Astrocyte (in vitro differentiated cells and primary cell): ENCODE results near the gene TJP1. TPM values are rescaled to one million over a fixed set of nuclear protein-coding genes. Genes with fewer than 3 reads are reported as not detected.

Source experiments
- DNase-seq: peaks from one replicate; pipeline ENCODE4 v3.0.0-alpha.2; 2010; ENCODE audit warnings: low read depth
- FAIRE-seq: peaks from 2 replicates; lab custom pipeline; 2011; peaks lifted over from hg19 to GRCh38; lab: Jason Lieb, UNC
- H2AFZ ChIP-seq: 2 replicates; pipeline ENCODE4 v1.6.0; 2012; ENCODE audit warnings: low read depth, low read length, inconsistent platforms
- H3K27ac ChIP-seq: 2 replicates; pipeline ENCODE4 v1.5.1; 2011; ENCODE audit warnings: low read depth, low read length, inconsistent platforms
- H3K27me3 ChIP-seq: 2 replicates; pipeline ENCODE4 v1.6.0; 2011; ENCODE audit warnings: low read length, inconsistent platforms; ENCODE audit not compliant: insufficient read depth
- H3K36me3 ChIP-seq: 2 replicates; pipeline ENCODE4 v1.5.1; 2011; ENCODE audit warnings: low read length, inconsistent platforms; ENCODE audit not compliant: insufficient read depth
- H3K4me1 ChIP-seq: 2 replicates; pipeline ENCODE4 v1.5.1; 2011; ENCODE audit warnings: low read length, inconsistent platforms; ENCODE audit not compliant: insufficient read depth
- H3K4me2 ChIP-seq: 2 replicates; pipeline ENCODE4 v1.6.0; 2012; ENCODE audit warnings: low read length, inconsistent platforms
- H3K4me3 ChIP-seq: 2 replicates; pipeline ENCODE4 v1.5.1; 2011; ENCODE audit warnings: low read depth, mild to moderate bottlenecking, low read length, inconsistent platforms; ENCODE audit not compliant: insufficient read depth
- H3K79me2 ChIP-seq: 2 replicates; pipeline ENCODE4 v1.6.0; 2012; ENCODE audit warnings: mild to moderate bottlenecking, low read length, inconsistent platforms; ENCODE audit not compliant: insufficient read depth
- H3K9ac ChIP-seq: 2 replicates; pipeline ENCODE4 v1.6.0; 2012; ENCODE audit warnings: mild to moderate bottlenecking, low read length, inconsistent platforms
- H3K9me3 ChIP-seq: 2 replicates; pipeline ENCODE4 v1.5.1; 2012; ENCODE audit warnings: low read depth, mild to moderate bottlenecking, low read length, inconsistent platforms; ENCODE audit not compliant: insufficient read depth
- H4K20me1 ChIP-seq: 2 replicates; pipeline ENCODE4 v1.6.0; 2012; ENCODE audit warnings: low read length, inconsistent platforms; ENCODE audit not compliant: insufficient read depth
- H3K27ac Mint-ChIP-seq: one replicate; pipeline ENCODE4 v1.8.0; 2021; ENCODE audit warnings: mild to moderate bottlenecking, mixed read lengths; ENCODE audit not compliant: unreplicated experiment
- H3K27me3 Mint-ChIP-seq: one replicate; pipeline ENCODE4 v1.8.0; 2021; ENCODE audit warnings: low read depth, mixed read lengths; ENCODE audit not compliant: unreplicated experiment
- H3K36me3 Mint-ChIP-seq: one replicate; pipeline ENCODE4 v1.8.0; 2021; ENCODE audit warnings: low read depth, mixed read lengths; ENCODE audit not compliant: unreplicated experiment
- H3K4me1 Mint-ChIP-seq: one replicate; pipeline ENCODE4 v1.8.0; 2021; ENCODE audit warnings: low read depth, mixed read lengths; ENCODE audit not compliant: unreplicated experiment
- H3K4me3 Mint-ChIP-seq: one replicate; pipeline ENCODE4 v1.8.0; 2021; ENCODE audit warnings: mild to moderate bottlenecking, moderate library complexity, mixed read lengths; ENCODE audit not compliant: unreplicated experiment
- H3K9me3 Mint-ChIP-seq: one replicate; pipeline ENCODE4 v1.8.0; 2021; ENCODE audit warnings: mild to moderate bottlenecking, mixed read lengths; ENCODE audit not compliant: unreplicated experiment
- EZH2 ChIP-seq: IDR thresholded peaks from 2 replicates; pipeline ENCODE4 v1.6.1; 2012; ENCODE audit warnings: mild to moderate bottlenecking, low read length, inconsistent platforms; ENCODE audit not compliant: insufficient read depth
- total RNA-seq: library from RNA; stranded (reverse); gene quantifications from 2 replicates; pipeline ENCODE4 v1.2.1, GENCODE V29; 2021
- TF ChIP-seq, protein P1 (sequence below): IDR thresholded peaks from 2 replicates; pipeline ENCODE4 v1.5.1; 2011; ENCODE audit warnings: low read depth, mild to moderate bottlenecking, inconsistent platforms, low read length, moderate library complexity; ENCODE audit not compliant: insufficient read depth

TJP1 gene
- total RNA-seq, 1 donor from 2014 or later: 137 TPM

DNA sequence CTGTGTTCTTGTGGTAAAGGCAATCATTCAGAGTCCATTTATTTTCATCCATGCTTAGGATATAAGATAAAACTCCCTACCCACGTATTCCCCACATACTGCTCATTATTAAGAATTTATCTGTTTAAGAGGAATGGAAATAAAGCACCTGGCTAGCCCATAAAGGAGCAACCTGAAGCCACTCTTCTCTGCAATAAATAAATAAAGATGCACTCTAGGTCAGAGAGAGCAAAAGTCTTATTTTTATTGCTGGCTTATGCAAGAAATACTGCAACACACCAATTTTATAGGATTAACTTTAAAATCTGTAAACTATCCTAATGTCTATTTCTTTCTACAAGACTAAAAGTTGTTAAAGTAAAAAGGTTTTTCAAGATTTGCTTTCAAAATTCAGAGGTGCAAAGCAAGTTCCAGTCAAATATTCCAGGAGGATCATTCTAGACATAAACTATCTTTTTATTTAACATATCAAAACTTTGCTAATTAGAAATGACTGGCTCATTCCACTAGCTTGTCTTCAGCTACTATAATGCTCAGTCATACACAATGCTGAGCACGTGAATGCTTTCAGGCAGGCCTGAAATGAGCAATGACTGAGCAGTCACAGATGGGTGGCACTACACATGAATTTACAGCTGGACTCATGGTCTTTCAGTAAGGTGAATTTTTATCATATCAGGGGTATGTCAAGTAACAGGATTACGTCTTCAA lies 7.1 kb downstream of the TJP1 start:
- peaks cover 28% of the 10 kb centered on the region for H3K4me1 ChIP-seq
- TF ChIP-seq EZH2: no peak
- TF ChIP-seq, protein P1, sequence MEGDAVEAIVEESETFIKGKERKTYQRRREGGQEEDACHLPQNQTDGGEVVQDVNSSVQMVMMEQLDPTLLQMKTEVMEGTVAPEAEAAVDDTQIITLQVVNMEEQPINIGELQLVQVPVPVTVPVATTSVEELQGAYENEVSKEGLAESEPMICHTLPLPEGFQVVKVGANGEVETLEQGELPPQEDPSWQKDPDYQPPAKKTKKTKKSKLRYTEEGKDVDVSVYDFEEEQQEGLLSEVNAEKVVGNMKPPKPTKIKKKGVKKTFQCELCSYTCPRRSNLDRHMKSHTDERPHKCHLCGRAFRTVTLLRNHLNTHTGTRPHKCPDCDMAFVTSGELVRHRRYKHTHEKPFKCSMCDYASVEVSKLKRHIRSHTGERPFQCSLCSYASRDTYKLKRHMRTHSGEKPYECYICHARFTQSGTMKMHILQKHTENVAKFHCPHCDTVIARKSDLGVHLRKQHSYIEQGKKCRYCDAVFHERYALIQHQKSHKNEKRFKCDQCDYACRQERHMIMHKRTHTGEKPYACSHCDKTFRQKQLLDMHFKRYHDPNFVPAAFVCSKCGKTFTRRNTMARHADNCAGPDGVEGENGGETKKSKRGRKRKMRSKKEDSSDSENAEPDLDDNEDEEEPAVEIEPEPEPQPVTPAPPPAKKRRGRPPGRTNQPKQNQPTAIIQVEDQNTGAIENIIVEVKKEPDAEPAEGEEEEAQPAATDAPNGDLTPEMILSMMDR: no peak
- no peaks in the 10 kb centered on the region for H3K9me3 ChIP-seq
- peaks cover 99% of the 10 kb centered on the region for H4K20me1 ChIP-seq
- H3K79me2 ChIP-seq: peaks cover 100% of the 10 kb centered on the region
- H3K27me3 Mint-ChIP-seq: no peaks in the 10 kb centered on the region
- peaks cover 59% of the 10 kb centered on the region for H3K4me1 Mint-ChIP-seq
- no peaks in the 10 kb centered on the region for H3K36me3 ChIP-seq
- H3K27me3 ChIP-seq: no peaks in the 10 kb centered on the region
- H3K9me3 Mint-ChIP-seq: no peaks in the 10 kb centered on the region
- H3K4me2 ChIP-seq: peak overlapping the region; percentile 33
- no peak overlapping the region for H3K9ac ChIP-seq
- H3K36me3 Mint-ChIP-seq: no peaks in the 10 kb centered on the region
- peak overlapping the region; percentile 86 for H3K27ac Mint-ChIP-seq
- H2AFZ ChIP-seq: no peak overlapping the region
- H3K4me3 Mint-ChIP-seq: peak overlapping the region; percentile 42
- FAIRE-seq (peak; percentile 56), DNase-seq (peak; percentile 37)
- no peak overlapping the region for H3K27ac ChIP-seq
- H3K4me3 ChIP-seq: no peak overlapping the region

DNA sequence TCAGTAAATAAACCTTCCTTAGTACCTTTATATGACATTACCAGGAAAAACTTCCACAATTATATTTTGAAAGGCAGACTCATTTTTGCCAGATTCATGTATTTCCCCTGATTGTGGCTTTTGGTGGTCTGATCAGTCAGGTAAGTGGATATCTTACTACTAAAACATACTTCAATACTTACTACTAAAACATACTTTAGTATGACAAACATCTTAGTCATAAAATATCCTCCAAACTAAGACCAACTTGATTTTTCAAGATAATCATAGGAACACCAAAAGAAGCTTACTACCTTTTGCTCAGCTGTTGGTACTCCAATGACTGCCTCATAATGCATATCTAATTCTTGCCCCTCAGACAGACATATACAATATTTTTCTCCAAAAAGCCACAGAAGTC lies 9.3 kb downstream of the TJP1 start:
- Histone ChIP-seq H3K9me3 (no peaks in the 10 kb centered on the region), H4K20me1 (peaks cover 99% of the 10 kb centered on the region), H3K27ac (peak overlapping the region; percentile 2), H3K79me2 (peaks cover 100% of the 10 kb centered on the region), H3K9ac (no peak overlapping the region), H3K36me3 (no peaks in the 10 kb centered on the region), H3K4me1 (peaks cover 28% of the 10 kb centered on the region), H3K4me2 (peak overlapping the region; percentile 42), H3K4me3 (no peak overlapping the region), H2AFZ (no peak overlapping the region), H3K27me3 (no peaks in the 10 kb centered on the region)
- Mint-ChIP-seq H3K4me3 (no peak overlapping the region), H3K27ac (no peak overlapping the region), H3K4me1 (peaks cover 53% of the 10 kb centered on the region), H3K9me3 (no peaks in the 10 kb centered on the region), H3K36me3 (no peaks in the 10 kb centered on the region), H3K27me3 (no peaks in the 10 kb centered on the region)
- TF ChIP-seq, protein P1: no peak
- no peak for TF ChIP-seq EZH2
- FAIRE-seq (peak; percentile 70), DNase-seq (peak; percentile 33)

DNA sequence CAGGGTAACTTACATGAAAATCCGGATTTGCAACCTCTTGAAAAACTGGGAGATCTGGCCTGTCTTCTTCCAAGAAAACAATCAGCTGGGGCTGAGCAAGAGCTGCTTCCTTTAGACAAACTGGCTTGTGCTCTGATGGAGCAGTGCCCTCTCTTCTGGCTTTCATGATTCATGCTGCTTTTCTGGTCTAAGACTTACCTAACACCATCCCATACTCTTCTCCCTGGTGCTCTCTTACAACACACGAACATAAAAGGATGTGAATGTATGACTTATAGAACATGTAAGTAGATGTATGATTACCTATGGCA lies 9.9 kb downstream of the TJP1 start:
- Histone ChIP-seq H3K4me2 (peak overlapping the region; percentile 42), H3K36me3 (no peaks in the 10 kb centered on the region), H3K27ac (peak overlapping the region; percentile 2), H3K9ac (no peak overlapping the region), H4K20me1 (peaks cover 97% of the 10 kb centered on the region), H3K4me1 (peaks cover 28% of the 10 kb centered on the region), H3K9me3 (no peaks in the 10 kb centered on the region), H3K27me3 (no peaks in the 10 kb centered on the region), H3K4me3 (no peak overlapping the region), H3K79me2 (peaks cover 100% of the 10 kb centered on the region), H2AFZ (no peak overlapping the region)
- no peaks in the 10 kb centered on the region for H3K9me3 Mint-ChIP-seq
- H3K27me3 Mint-ChIP-seq: no peaks in the 10 kb centered on the region
- TF ChIP-seq EZH2: no peak
- TF ChIP-seq, protein P1: no peak
- no peak overlapping the region for H3K4me3 Mint-ChIP-seq
- no peak overlapping the region for H3K27ac Mint-ChIP-seq
- H3K36me3 Mint-ChIP-seq: no peaks in the 10 kb centered on the region
- peak; percentile 56 for DNase-seq
- H3K4me1 Mint-ChIP-seq: peaks cover 51% of the 10 kb centered on the region
- no peak for FAIRE-seq
